Neuronal stem cell (in vitro differentiated cells): ENCODE measurements around the gene CTCF.
A peak's percentile ranks its signal among the peaks of the same experiment; 100 is the strongest.

Experiments
- DNase-seq: peaks from one replicate; pipeline ENCODE4 v3.0.0-alpha.2; 2013; ENCODE audit warnings: low spot score
- H2AFZ ChIP-seq: one replicate; pipeline ENCODE4 v1.6.1; 2013; ENCODE audit warnings: mild to moderate bottlenecking, low read length, inconsistent platforms
- H2AK5ac ChIP-seq: 2 replicates; pipeline ENCODE4 v1.6.1; 2013; ENCODE audit warnings: low read depth, mild to moderate bottlenecking, inconsistent platforms, low read length, moderate library complexity, mixed read lengths
- H2BK120ac ChIP-seq: 2 replicates; pipeline ENCODE4 v1.6.1; 2013; ENCODE audit warnings: low read depth, mild to moderate bottlenecking, inconsistent platforms, low read length, moderate library complexity, mixed read lengths
- H2BK12ac ChIP-seq: one replicate; pipeline ENCODE4 v1.6.1; 2013; ENCODE audit warnings: low read length, inconsistent platforms
- H2BK15ac ChIP-seq: 2 replicates; pipeline ENCODE4 v1.6.1; 2013; ENCODE audit warnings: mild to moderate bottlenecking, low read length, inconsistent platforms, mixed read lengths
- H2BK5ac ChIP-seq: one replicate; pipeline ENCODE4 v1.6.1; 2013; ENCODE audit warnings: inconsistent platforms, mild to moderate bottlenecking, low read length, moderate library complexity
- H3K14ac ChIP-seq: one replicate; pipeline ENCODE4 v1.6.1; 2013; ENCODE audit warnings: low read length, inconsistent platforms
- H3K18ac ChIP-seq: 2 replicates; pipeline ENCODE4 v1.6.1; 2013; ENCODE audit warnings: low read length, inconsistent platforms
- H3K23ac ChIP-seq: 2 replicates; pipeline ENCODE4 v1.6.1; 2013; ENCODE audit warnings: low read depth, mild to moderate bottlenecking, mixed read lengths, low read length, inconsistent platforms; ENCODE audit not compliant: poor library complexity
- H3K27ac ChIP-seq: replicated peaks from 3 replicates; pipeline ENCODE4 v1.5.1; 2013; ENCODE audit warnings: low read length, inconsistent platforms
- H3K27me3 ChIP-seq, 3 experiments: 2 replicates each; pipeline ENCODE4 v1.6.1; 2013; ENCODE audit warnings: low read length in 3 of 3, mild to moderate bottlenecking in 2 of 3, inconsistent platforms in 1 of 3, low read depth in 1 of 3, mixed read lengths in 1 of 3, moderate library complexity in 1 of 3; ENCODE audit not compliant: control insufficient read depth in 3 of 3, insufficient read depth in 3 of 3
- H3K36me3 ChIP-seq, 2 donors: replicated peaks in 1 of 2; 2 replicates each; pipeline ENCODE4 v1.6.1; 2013; ENCODE audit warnings: low read length in 2 of 2; ENCODE audit not compliant: control insufficient read depth in 2 of 2, insufficient read depth in 2 of 2
- H3K4ac ChIP-seq: 2 replicates; pipeline ENCODE4 v1.6.1; 2013; ENCODE audit warnings: inconsistent platforms, mild to moderate bottlenecking, low read length, moderate library complexity
- H3K4me1 ChIP-seq, 2 donors: 1 replicate in 1 of 2; 2 replicates in 1 of 2; pipeline ENCODE4 v1.6.1; 2013; ENCODE audit warnings: low read length in 2 of 2, low read depth in 1 of 2; ENCODE audit not compliant: control insufficient read depth in 2 of 2, insufficient read depth in 1 of 2
- H3K4me2 ChIP-seq: one replicate; pipeline ENCODE4 v1.6.1; 2013; ENCODE audit warnings: mild to moderate bottlenecking, low read length, inconsistent platforms; ENCODE audit not compliant: insufficient read depth, poor library complexity, severe bottlenecking
- H3K4me3 ChIP-seq, 2 donors: 2 replicates each; pipeline ENCODE4 v1.5.1; 2013; ENCODE audit warnings: low read length in 2 of 2, mild to moderate bottlenecking in 2 of 2, inconsistent platforms in 1 of 2, moderate library complexity in 1 of 2
- H3K79me1 ChIP-seq: one replicate; pipeline ENCODE4 v1.6.1; 2013; ENCODE audit warnings: low read depth, mild to moderate bottlenecking, inconsistent platforms, low read length, moderate library complexity
- H3K9ac ChIP-seq: one replicate; pipeline ENCODE4 v1.6.1; 2013; ENCODE audit warnings: mild to moderate bottlenecking, low read depth, low read length, inconsistent platforms; ENCODE audit not compliant: poor library complexity
- H3K9me3 ChIP-seq, 2 donors: replicated peaks in 1 of 2; 2 replicates each; pipeline versions ENCODE3 to v1.6.1; 2013; ENCODE audit warnings: low read length in 2 of 2, mild to moderate bottlenecking in 2 of 2, inconsistent platforms in 1 of 2, low read depth in 1 of 2, mixed read lengths in 1 of 2, moderate library complexity in 1 of 2; ENCODE audit not compliant: control insufficient read depth in 2 of 2, insufficient read depth in 1 of 2
- H4K8ac ChIP-seq: one replicate; pipeline ENCODE4 v1.6.1; 2013; ENCODE audit warnings: low read depth, mild to moderate bottlenecking, inconsistent platforms, low read length, moderate library complexity
- H4K91ac ChIP-seq: one replicate; pipeline ENCODE4 v1.6.1; 2013; ENCODE audit warnings: low read length, low read depth, mild to moderate bottlenecking, inconsistent platforms; ENCODE audit not compliant: poor library complexity
- WGBS, 2 donors: extraction: QIAGEN DNeasy Blood & Tissue Kit; methylation state at CpG; one replicate each; pipeline ENCODE4 v1.1.7; 2013; ENCODE audit warnings: missing lambda C conversion rate in 2 of 2, mixed read lengths in 1 of 2; ENCODE audit not compliant: insufficient read length in 2 of 2, insufficient replicate concordance in 1 of 2; ENCODE audit errors: extremely low coverage in 2 of 2; 5-methylcytosine and 5-hydroxymethylcytosine counted together

Gene CTCF

GRCh38 chr16:67534431-67534830 lies 27.9 kb upstream of the CTCF start:
- H3K27me3 ChIP-seq, result peaks cover 0 to 82% (median 9%) of the 10 kb centered on the region in 3 experiments
- H2AK5ac ChIP-seq, result no peak overlapping the region
- no peak overlapping the region for H3K9ac ChIP-seq
- peaks cover 16 to 25% of the 10 kb centered on the region in 2 donors for H3K4me1 ChIP-seq
- H3K27ac ChIP-seq, result no peak overlapping the region
- no peak overlapping the region for H3K14ac ChIP-seq
- H2BK5ac ChIP-seq, result no peak overlapping the region
- no peak overlapping the region for H3K4me3 ChIP-seq
- H3K4ac ChIP-seq, result no peak overlapping the region
- H3K23ac ChIP-seq, result no peak overlapping the region
- no peak overlapping the region for H4K8ac ChIP-seq
- H3K9me3 ChIP-seq, result peaks cover 0 to 3% of the 10 kb centered on the region in 2 donors
- no peak overlapping the region for H2BK12ac ChIP-seq
- H2AFZ ChIP-seq, result no peak overlapping the region
- peaks cover 6% of the 10 kb centered on the region for H3K79me1 ChIP-seq
- H4K91ac ChIP-seq, result no peak overlapping the region
- no peak for DNase-seq
- H3K18ac ChIP-seq, result no peak overlapping the region
- H3K4me2 ChIP-seq, result no peak overlapping the region
- H2BK15ac ChIP-seq, result no peak overlapping the region
- peaks cover 0 to 14% of the 10 kb centered on the region in 2 donors for H3K36me3 ChIP-seq
- no peak overlapping the region for H2BK120ac ChIP-seq

- H3K4me1 ChIP-seq, result peaks cover 13 to 18% of the 10 kb centered on the region in 2 donors
- no peak overlapping the region for H3K18ac ChIP-seq
- peaks cover 6 to 22% of the 10 kb centered on the region in 2 donors for H3K36me3 ChIP-seq
- peaks cover 6% of the 10 kb centered on the region for H3K79me1 ChIP-seq
- no peak for DNase-seq
- no peak overlapping the region for H2AK5ac ChIP-seq
- H3K27ac ChIP-seq, result no peak overlapping the region
- WGBS, 2 donors, result no CpG with 5 or more reads among the region's 2 CpGs
- H3K4me3 ChIP-seq, result no peak overlapping the region
- no peak overlapping the region for H2BK15ac ChIP-seq
- H3K9me3 ChIP-seq, result peaks cover 0 to 3% of the 10 kb centered on the region in 2 donors
- H3K27me3 ChIP-seq, result peaks cover 0 to 83% (median 9%) of the 10 kb centered on the region in 3 experiments
- H3K23ac ChIP-seq, result no peak overlapping the region
- no peak overlapping the region for H4K8ac ChIP-seq
- no peak overlapping the region for H2BK5ac ChIP-seq
- H3K14ac ChIP-seq, result no peak overlapping the region
- no peak overlapping the region for H4K91ac ChIP-seq
- H3K4ac ChIP-seq, result no peak overlapping the region
- no peak overlapping the region for H2BK12ac ChIP-seq
- no peak overlapping the region for H2AFZ ChIP-seq
- no peak overlapping the region for H3K4me2 ChIP-seq
- H2BK120ac ChIP-seq, result no peak overlapping the region
- H3K9ac ChIP-seq, result no peak overlapping the region
Observed at GRCh38 chr16:67535201-67535600, 27.1 kb upstream of the CTCF start.

GRCh38 chr16:67537270-67537635 lies 25.1 kb upstream of the CTCF start:
- Histone ChIP-seq H3K36me3 (peaks cover 22 to 43% of the 10 kb centered on the region in 2 donors), H2AFZ (peak overlapping the region; percentile 83), H2AK5ac (peak overlapping the region; percentile 87), H3K79me1 (peaks cover 3% of the 10 kb centered on the region), H2BK12ac (peak overlapping the region; percentile 35), H3K18ac (peak overlapping the region; percentile 90), H3K14ac (peak overlapping the region; percentile 31), H2BK15ac (no peak overlapping the region), H3K4ac (no peak overlapping the region), H2BK120ac (no peak overlapping the region), H3K9ac (peak overlapping the region; percentile 88), H3K4me3 (peak overlapping the region; percentile 56 to 86), H2BK5ac (no peak overlapping the region), H4K91ac (no peak overlapping the region), H3K23ac (peak overlapping the region; percentile 26), H4K8ac (no peak overlapping the region), H3K27ac (no peak overlapping the region), H3K4me2 (peak overlapping the region; percentile 97), H3K4me1 (peaks cover 8 to 13% of the 10 kb centered on the region in 2 donors), H3K9me3 (peaks cover 0 to 3% of the 10 kb centered on the region in 2 donors), H3K27me3 (peaks cover 0 to 66% (median 7%) of the 10 kb centered on the region in 3 experiments)
- WGBS, 2 donors, result no CpG with 5 or more reads among the region's 32 CpGs
- no peak for DNase-seq

GRCh38 chr16:67537636-67538591 lies 24.4 kb upstream of the CTCF start:
- H3K18ac ChIP-seq, result peak overlapping the region; percentile 90
- H3K79me1 ChIP-seq, result peaks cover 3% of the 10 kb centered on the region
- peaks cover 0 to 60% (median 7%) of the 10 kb centered on the region in 3 experiments for H3K27me3 ChIP-seq
- no peak for DNase-seq
- H3K4me1 ChIP-seq, result peaks cover 8 to 13% of the 10 kb centered on the region in 2 donors
- peak overlapping the region; percentile 83 for H2AFZ ChIP-seq
- H3K27ac ChIP-seq, result no peak overlapping the region
- peak overlapping the region; percentile 97 for H3K4me2 ChIP-seq
- no CpG with 5 or more reads among the region's 97 CpGs for WGBS, 2 donors
- peak overlapping the region; percentile 29 for H3K23ac ChIP-seq
- H2BK12ac ChIP-seq, result peak overlapping the region; percentile 35
- peak overlapping the region; percentile 91 for H3K9ac ChIP-seq
- H3K36me3 ChIP-seq, result peaks cover 26 to 45% of the 10 kb centered on the region in 2 donors
- H2BK120ac ChIP-seq, result no peak overlapping the region
- H2AK5ac ChIP-seq, result peak overlapping the region; percentile 87
- no peak overlapping the region for H4K8ac ChIP-seq
- no peak overlapping the region for H2BK15ac ChIP-seq
- peak overlapping the region; percentile 31 for H3K14ac ChIP-seq
- peaks cover 0 to 3% of the 10 kb centered on the region in 2 donors for H3K9me3 ChIP-seq
- no peak overlapping the region for H2BK5ac ChIP-seq
- H3K4me3 ChIP-seq, result peak overlapping the region; percentile 56 to 86
- no peak overlapping the region for H3K4ac ChIP-seq
- H4K91ac ChIP-seq, result no peak overlapping the region
